K562 (cell line): ENCODE results near the gene ZNF513. TPM values are rescaled to one million over a fixed set of nuclear protein-coding genes. Genes with fewer than 3 reads are reported as not detected.

ENCODE experiments used
- BACH1 ChIP-seq: fragments of 200-800 bp; sonication (Bioruptor generic); IDR thresholded peaks from 2 replicates; pipeline ENCODE4 v1.6.1; 2016; ENCODE audit warnings: missing genetic modification characterization, missing compliant biosample characterization
- BCLAF1 ChIP-seq, 2 experiments: fragments of 450-650 bp in 1 of 2; IDR thresholded peaks; 2 replicates each; pipeline ENCODE4 v1.6.1; 2011 to 2017; ENCODE audit warnings: low read depth in 2 of 2, antibody characterized with exemption in 1 of 2, borderline replicate concordance in 1 of 2, low read length in 1 of 2, mild to moderate bottlenecking in 1 of 2, mixed read lengths in 1 of 2; ENCODE audit not compliant: control insufficient read depth in 1 of 2
- CGGBP1 ChIP-seq: fragments of 250-450 bp; sonication (Bioruptor Pico); IDR thresholded peaks from 2 replicates; pipeline ENCODE4 v1.9.0; 2021; ENCODE audit warnings: mild to moderate bottlenecking
- DLX4 ChIP-seq: fragments of 250-450 bp; sonication (Bioruptor Pico); IDR thresholded peaks from 2 replicates; pipeline ENCODE4 v1.6.1; 2021; ENCODE audit warnings: mild to moderate bottlenecking
- HMBOX1 ChIP-seq: sonication (generic); IDR thresholded peaks from 2 replicates; pipeline ENCODE4 v1.6.1; 2016
- KLF6 ChIP-seq: fragments of 250-450 bp; sonication (Bioruptor Pico); IDR thresholded peaks from 2 replicates; pipeline ENCODE4 v1.4.0; 2020; ENCODE audit warnings: mild to moderate bottlenecking, moderate library complexity, borderline replicate concordance
- MEF2D ChIP-seq: conservative IDR thresholded peaks from 2 replicates; pipeline ENCODE4 v1.6.1; 2016; ENCODE audit warnings: low read depth, missing genetic modification characterization, missing compliant biosample characterization
- MLX ChIP-seq, 2 experiments: fragments of 450-650 bp in 1 of 2; sonication (generic) in 1 of 2; formaldehyde crosslinking; conservative IDR thresholded peaks; 2 replicates each; pipeline versions ENCODE4 v1.4.0 to v1.8.1; 2020 to 2022; ENCODE audit warnings: mild to moderate bottlenecking in 1 of 2, missing genetic modification reagents in 1 of 2
- PPARD ChIP-seq: fragments of 250-450 bp; sonication (Bioruptor Pico); IDR thresholded peaks from 2 replicates; pipeline ENCODE4 v1.8.0; 2022; ENCODE audit warnings: inconsistent platforms, mild to moderate bottlenecking, moderate library complexity
- RBM22 ChIP-seq: fragments of 200-400 bp; formaldehyde crosslinking; IDR thresholded peaks from 2 replicates; pipeline ENCODE4 v1.6.1; 2018; ENCODE audit warnings: low read length, low read depth; ENCODE audit not compliant: poor library complexity, severe bottlenecking
- RCOR1 ChIP-seq, 2 experiments: IDR thresholded peaks; 2 replicates each; pipeline ENCODE4 v1.6.1; 2012; ENCODE audit warnings: low read depth in 2 of 2, low read length in 2 of 2, borderline replicate concordance in 1 of 2, improper control_type of control experiment in 1 of 2
- SLC30A9 ChIP-seq: fragments of 250-450 bp; sonication (Bioruptor Pico); IDR thresholded peaks from 2 replicates; pipeline ENCODE4 v1.8.0; 2022; ENCODE audit warnings: mild to moderate bottlenecking, moderate library complexity
- TEAD4 ChIP-seq, 2 experiments: sonication (generic) in 1 of 2; formaldehyde crosslinking in 1 of 2; IDR thresholded peaks; 2 replicates each; pipeline versions ENCODE4 v1.6.1 to v1.8.0; 2012 to 2022; ENCODE audit warnings: borderline replicate concordance in 1 of 2, inconsistent platforms in 1 of 2, low read length in 1 of 2, mild to moderate bottlenecking in 1 of 2, missing genetic modification reagents in 1 of 2
- TFAM ChIP-seq: fragments of 250-450 bp; sonication (Bioruptor Pico); conservative IDR thresholded peaks from 2 replicates; pipeline ENCODE4 v1.5.0; 2021; ENCODE audit warnings: mild to moderate bottlenecking, moderate library complexity
- USF2 ChIP-seq: sonication (generic); formaldehyde crosslinking; IDR thresholded peaks from 2 replicates; pipeline ENCODE4 v1.5.0; 2020; ENCODE audit warnings: missing genetic modification reagents
- ZNF174 ChIP-seq: fragments of 250-450 bp; sonication (Bioruptor Pico); IDR thresholded peaks from 2 replicates; pipeline ENCODE4 v1.4.0; 2020; ENCODE audit warnings: mild to moderate bottlenecking
- ZNF217 ChIP-seq: sonication (generic); formaldehyde crosslinking; IDR thresholded peaks from 2 replicates; pipeline ENCODE4 v1.8.0; 2022; ENCODE audit warnings: mild to moderate bottlenecking, missing genetic modification reagents
- ZNF239 ChIP-seq: fragments of 250-450 bp; sonication (Bioruptor Pico); IDR thresholded peaks from 2 replicates; pipeline ENCODE4 v1.4.0; 2020; ENCODE audit warnings: mild to moderate bottlenecking
- ZNF561 ChIP-seq: fragments of 450-650 bp; formaldehyde crosslinking; conservative IDR thresholded peaks from 2 replicates; pipeline ENCODE4 v1.4.0; 2020; ENCODE audit warnings: mild to moderate bottlenecking, moderate library complexity
- ZNF77 ChIP-seq: fragments of 250-450 bp; sonication (Bioruptor Pico); IDR thresholded peaks from 2 replicates; pipeline ENCODE4 v1.5.0; 2020
- polyA plus RNA-seq, 8 experiments: library from polyadenylated mRNA; depleted of rRNA in 4 of 8; stranded (reverse) in 5 of 8; unstranded in 3 of 8; fragments of >200 nt; fragmentation: Nextera tagmentation in 2 of 8; fragmentation: Illumina TruSeq in 1 of 8; extraction: Ambion mirVana in 2 of 8; extraction: Trizol in 1 of 8; gene quantifications; 2 replicates each; pipeline versions ENCODE4 v1.2.1 to v1.2.3, GENCODE V29; 2011 to 2014; ENCODE audit warnings: inconsistent platforms in 1 of 8, missing spikeins in 1 of 8
- total RNA-seq, 7 experiments: library from RNA; depleted of rRNA in 6 of 7; stranded (reverse); fragments of >200 nt in 6 of 7; fragmentation: Illumina TruSeq in 2 of 7; extraction: Trizol in 2 of 7; gene quantifications; 2 replicates each; pipeline versions ENCODE4 v1.2.1 to v1.2.3, GENCODE V29; 2011 to 2021; ENCODE audit warnings: low replicate concordance in 1 of 7

Gene ZNF513
- total and polyA plus RNA-seq, 9 of the 15 experiments (the other 6 are each of a cell fraction or from before 2014, with no cell fraction given) = 0.04 to 13.6 (median 4.4) TPM

GRCh38 chr2:27370816-27371620, 9.5 kb downstream of the ZNF513 start (continued):
- TF ChIP-seq TFAM (CRISPR knock-in tag) = no peak
- TF ChIP-seq ZNF174 (CRISPR knock-in tag) = no peak
- TF ChIP-seq CGGBP1 (CRISPR knock-in tag) = no peak
- TF ChIP-seq MLX (CRISPR knock-in tag; conservative IDR thresholded peaks at IDR 0.05) = no peak
- TF ChIP-seq RBM22 = peak; percentile 63
- no peak for TF ChIP-seq ZNF239
- no peak for TF ChIP-seq DLX4 (CRISPR knock-in tag)
- TF ChIP-seq BCLAF1 (IDR thresholded peaks at IDR 0.05; ENCODE audit: borderline replicate concordance in 1 of 2, control insufficient read depth in 1 of 2, low read depth in 2 of 2, low read length in 1 of 2) = 0 out of 4 replicates have a peak, but pooled peaks of 1 of the 2 experiments have one; percentile 47
- TF ChIP-seq ZNF217 (CRISPR knock-in tag) = 0 out of 2 replicates have a peak, but pooled peaks have one; percentile 50
- TF ChIP-seq HMBOX1 = peak; percentile 59; the same call in 1 of the 2 replicates
- TF ChIP-seq ZNF561 (CRISPR knock-in tag) = peak; percentile 74; the same call in 1 of the 2 replicates
- TF ChIP-seq ZNF77 = no peak
- peak; percentile 55; the same call in 1 of the 2 replicates for TF ChIP-seq BACH1 (tag)
- TF ChIP-seq USF2 = no peak
- no peak for TF ChIP-seq TEAD4 (IDR thresholded peaks at IDR 0.05; ENCODE audit: low read length)
- TF ChIP-seq TEAD4 (CRISPR knock-in tag; IDR thresholded peaks at IDR 0.05; ENCODE audit: borderline replicate concordance) = no peak
- no peak for TF ChIP-seq SLC30A9
- TF ChIP-seq MEF2D (tag) = peak; percentile 33; the same call in 1 of the 2 replicates
- peak in 1 of 2 experiments; percentile 85; a peak in 2 of 4 replicates for TF ChIP-seq RCOR1 (IDR thresholded peaks at IDR 0.05; ENCODE audit: borderline replicate concordance in 1 of 2, low read depth in 2 of 2, low read length in 2 of 2)
- TF ChIP-seq KLF6 (CRISPR knock-in tag) = peak; percentile 45; the same call in 1 of the 2 replicates
- no peak for TF ChIP-seq PPARD (CRISPR knock-in tag)
